Skeletal muscle tissue (tissue), 4 donors: ENCODE data around the gene PRKN. TPM values are rescaled to one million over a fixed set of nuclear protein-coding genes. Genes with fewer than 3 reads are reported as not detected.
"Not testable (repeated sequence)": the region's sequence is repeated elsewhere in the genome, so short reads cannot be mapped to it uniquely, and the experiment has no call there.

Experiments
- H3K27ac ChIP-seq: one replicate; pipeline ENCODE4 v1.7.0; 2013; ENCODE audit warnings: mild to moderate bottlenecking, low read depth, low read length, inconsistent platforms
- H3K27me3 ChIP-seq, 3 donors: one replicate each; pipeline ENCODE4 v1.7.0; 2013; ENCODE audit warnings: low read length in 3 of 3; ENCODE audit not compliant: control insufficient read depth in 3 of 3, insufficient read depth in 3 of 3
- H3K36me3 ChIP-seq, 3 donors: one replicate each; pipeline ENCODE4 v1.7.0; 2013; ENCODE audit warnings: low read length in 3 of 3; ENCODE audit not compliant: control insufficient read depth in 3 of 3, insufficient read depth in 3 of 3
- H3K4me1 ChIP-seq, 3 donors: one replicate each; pipeline ENCODE4 v1.7.0; 2013; ENCODE audit warnings: low read length in 3 of 3, mild to moderate bottlenecking in 3 of 3; ENCODE audit not compliant: control insufficient read depth in 3 of 3, insufficient read depth in 3 of 3
- H3K4me3 ChIP-seq, 3 donors: one replicate each; pipeline ENCODE4 v1.7.0; 2013; ENCODE audit warnings: low read length in 3 of 3
- H3K9ac ChIP-seq, 3 donors: one replicate each; pipeline ENCODE4 v1.7.0; 2013; ENCODE audit warnings: low read length in 3 of 3, mild to moderate bottlenecking in 3 of 3, moderate library complexity in 2 of 3, low read depth in 1 of 3
- H3K9me3 ChIP-seq, 3 donors: one replicate each; pipeline ENCODE4 v1.7.0; 2013; ENCODE audit warnings: low read length in 3 of 3; ENCODE audit not compliant: control insufficient read depth in 3 of 3
- total RNA-seq: library from RNA; depleted of rRNA; stranded (reverse); fragments of >200 nt; gene quantifications from one replicate; pipeline ENCODE4 v1.2.3, GENCODE V29; 2014
- donor health status: Osteomylitis.

PRKN gene
- total RNA-seq, 1 donor from 2014 or later: 16.7 TPM

GRCh38 chr6:161861061-161861460, 866.5 kb downstream of the PRKN start:
- not testable (repeated sequence) for H3K27me3 ChIP-seq, H3K36me3 ChIP-seq, H3K9ac ChIP-seq, H3K4me3 ChIP-seq, H3K9me3 ChIP-seq, H3K27ac ChIP-seq, H3K4me1 ChIP-seq

- no peaks in the 10 kb centered on the region for H3K9me3 ChIP-seq
- H3K9ac ChIP-seq: no peak overlapping the region
- no peak overlapping the region for H3K27ac ChIP-seq
- H3K4me1 ChIP-seq: no peaks in the 10 kb centered on the region
- H3K4me3 ChIP-seq: no peak overlapping the region
- no peaks in the 10 kb centered on the region for H3K36me3 ChIP-seq
- H3K27me3 ChIP-seq: no peaks in the 10 kb centered on the region
These were observed 873.9 kb downstream of the PRKN start for GRCh38 chr6:161853657-161854056.

- H3K4me1 ChIP-seq, H3K4me3 ChIP-seq, H3K9me3 ChIP-seq, H3K9ac ChIP-seq, H3K36me3 ChIP-seq, H3K27me3 ChIP-seq, H3K27ac ChIP-seq: not testable (repeated sequence)
These were observed 876.1 kb downstream of the PRKN start for GRCh38 chr6:161851486-161851885.

GRCh38 chr6:161850562-161850961, 877.0 kb downstream of the PRKN start:
- H3K27me3 ChIP-seq: no peaks in the 10 kb centered on the region

GRCh38 chr6:161847628-161848027, 879.9 kb downstream of the PRKN start:
- Histone ChIP-seq H3K36me3 (no peaks in the 10 kb centered on the region), H3K9me3 (no peaks in the 10 kb centered on the region), H3K9ac (no peak overlapping the region), H3K27me3 (no peaks in the 10 kb centered on the region), H3K4me1 (no peaks in the 10 kb centered on the region), H3K4me3 (no peak overlapping the region), H3K27ac (no peak overlapping the region)

More at GRCh38 chr6:161850562-161850961, 877.0 kb downstream of the PRKN start:
- no peaks in the 10 kb centered on the region for H3K36me3 ChIP-seq
- H3K9me3 ChIP-seq: no peaks in the 10 kb centered on the region
- no peak overlapping the region for H3K9ac ChIP-seq
- no peak overlapping the region for H3K27ac ChIP-seq
- H3K4me3 ChIP-seq: no peak overlapping the region
- no peaks in the 10 kb centered on the region for H3K4me1 ChIP-seq

- H3K27ac ChIP-seq: no peak overlapping the region
- H3K36me3 ChIP-seq: no peaks in the 10 kb centered on the region
- H3K9me3 ChIP-seq: no peaks in the 10 kb centered on the region
- no peaks in the 10 kb centered on the region for H3K4me1 ChIP-seq
- H3K27me3 ChIP-seq: no peaks in the 10 kb centered on the region
- no peak overlapping the region for H3K9ac ChIP-seq
- no peak overlapping the region for H3K4me3 ChIP-seq
These were observed 882.8 kb downstream of the PRKN start for GRCh38 chr6:161844804-161845203.

- Histone ChIP-seq H3K4me3 (no peak overlapping the region), H3K36me3 (no peaks in the 10 kb centered on the region), H3K27ac (no peak overlapping the region), H3K27me3 (no peaks in the 10 kb centered on the region), H3K9me3 (no peaks in the 10 kb centered on the region), H3K9ac (no peak overlapping the region), H3K4me1 (no peaks in the 10 kb centered on the region)
These were observed 884.5 kb downstream of the PRKN start for GRCh38 chr6:161843066-161843465.

GRCh38 chr6:161840380-161840779, 887.2 kb downstream of the PRKN start:
- no peaks in the 10 kb centered on the region for H3K36me3 ChIP-seq
- H3K9me3 ChIP-seq: no peaks in the 10 kb centered on the region
- no peak overlapping the region for H3K9ac ChIP-seq
- no peak overlapping the region for H3K27ac ChIP-seq
- no peaks in the 10 kb centered on the region for H3K4me1 ChIP-seq
- no peak overlapping the region for H3K4me3 ChIP-seq
- H3K27me3 ChIP-seq: no peaks in the 10 kb centered on the region

GRCh38 chr6:161838306-161839035, 889.1 kb downstream of the PRKN start:
- no peaks in the 10 kb centered on the region for H3K9me3 ChIP-seq
- no peaks in the 10 kb centered on the region for H3K36me3 ChIP-seq
- no peak overlapping the region for H3K9ac ChIP-seq
- no peak overlapping the region for H3K4me3 ChIP-seq
- no peaks in the 10 kb centered on the region for H3K27me3 ChIP-seq
- no peaks in the 10 kb centered on the region for H3K4me1 ChIP-seq
- no peak overlapping the region for H3K27ac ChIP-seq

GRCh38 chr6:161837854-161838253, 889.7 kb downstream of the PRKN start:
- Histone ChIP-seq H3K4me3 (no peak overlapping the region), H3K27me3 (no peaks in the 10 kb centered on the region), H3K36me3 (no peaks in the 10 kb centered on the region), H3K4me1 (no peaks in the 10 kb centered on the region), H3K9ac (no peak overlapping the region), H3K9me3 (no peaks in the 10 kb centered on the region), H3K27ac (no peak overlapping the region)

GRCh38 chr6:161837449-161837735, 890.2 kb downstream of the PRKN start:
- H3K9ac ChIP-seq: no peak overlapping the region
- H3K27me3 ChIP-seq: no peaks in the 10 kb centered on the region
- H3K36me3 ChIP-seq: no peaks in the 10 kb centered on the region
- no peaks in the 10 kb centered on the region for H3K9me3 ChIP-seq
- H3K4me3 ChIP-seq: no peak overlapping the region
- H3K27ac ChIP-seq: no peak overlapping the region
- no peaks in the 10 kb centered on the region for H3K4me1 ChIP-seq
